SK-N-SH (cell line): Measurements from ENCODE around the gene LIN37. TPM values are rescaled to one million over a fixed set of nuclear protein-coding genes. Genes with fewer than 3 reads are reported as not detected.

Experiments used
- CTCF ChIA-PET: fragments of 300-600, 350-600 bp; formaldehyde crosslinking; extraction: SDS; loops from one replicate; lab custom pipeline; 2021; lab: Yijun Ruan, JAX
- POLR2A ChIA-PET: fragments of 350-600 bp; sonication (Branson Sonifier 250); formaldehyde crosslinking; extraction: SDS; loops from one replicate; lab custom pipeline; 2020; ENCODE audit warnings: antibody characterized with exemption, inconsistent platforms; lab: Yijun Ruan, JAX
- DNase-seq: peaks from one replicate; pipeline ENCODE4 v3.0.0; 2012
- H2AFZ ChIP-seq: fragments of 200-600 bp; sonication (generic); 2 replicates; pipeline ENCODE4 v1.8.1; 2016; ENCODE audit warnings: antibody characterized with exemption, mild to moderate bottlenecking, low read depth
- H3F3A ChIP-seq: fragments of 200-600 bp; sonication (generic); replicated peaks from 2 replicates; pipeline ENCODE3; 2016; ENCODE audit warnings: antibody characterized with exemption, mild to moderate bottlenecking; ENCODE audit not compliant: insufficient read depth
- H3K27ac ChIP-seq, 2 experiments: fragments of 200-500 bp in 1 of 2; fragments of 200-600 bp in 1 of 2; sonication (Bioruptor generic) in 1 of 2; sonication (generic), shearing (Covaris generic) in 1 of 2; 2 replicates each; pipeline versions ENCODE4 v1.5.1 to v1.6.1; 2014 to 2016; ENCODE audit warnings: low read depth in 2 of 2, inconsistent platforms in 1 of 2, low read length in 1 of 2, mild to moderate bottlenecking in 1 of 2, mixed read lengths in 1 of 2
- H3K27me3 ChIP-seq: fragments of 200-600 bp; sonication (generic), shearing (Covaris generic); 2 replicates; pipeline ENCODE4 v1.6.1; 2016; ENCODE audit warnings: mixed run types; ENCODE audit not compliant: insufficient read depth
- H3K36me3 ChIP-seq, 2 experiments: fragments of 200-500 bp in 1 of 2; fragments of 200-600 bp in 1 of 2; sonication (Bioruptor generic) in 1 of 2; sonication (generic) in 1 of 2; replicated peaks in 1 of 2; 2 replicates each; pipeline versions ENCODE3 to v1.5.1; 2014 to 2016; ENCODE audit warnings: low read length in 1 of 2, mild to moderate bottlenecking in 1 of 2; ENCODE audit not compliant: insufficient read depth in 2 of 2, control insufficient read depth in 1 of 2
- H3K4me1 ChIP-seq, 2 experiments: fragments of 200-500 bp in 1 of 2; fragments of 200-600 bp in 1 of 2; sonication (Bioruptor generic) in 1 of 2; sonication (generic), shearing (Covaris generic) in 1 of 2; 2 replicates each; pipeline versions ENCODE4 v1.5.1 to v1.6.1; 2014 to 2016; ENCODE audit warnings: low read depth in 1 of 2, low read length in 1 of 2, mixed run types in 1 of 2; ENCODE audit not compliant: insufficient read depth in 2 of 2, control insufficient read depth in 1 of 2
- H3K4me2 ChIP-seq: fragments of 200-600 bp; sonication (generic), shearing (Covaris generic); 2 replicates; pipeline ENCODE4 v1.6.1; 2017; ENCODE audit warnings: mixed run types
- H3K4me3 ChIP-seq, 2 experiments: fragments of 200-500 bp in 1 of 2; fragments of 200-600 bp in 1 of 2; sonication (Bioruptor generic) in 1 of 2; sonication (generic), shearing (Covaris generic) in 1 of 2; 2 replicates each; pipeline versions ENCODE4 v1.5.1 to v1.8.1; 2014 to 2016; ENCODE audit warnings: low read depth in 2 of 2, inconsistent platforms in 1 of 2, low read length in 1 of 2, mild to moderate bottlenecking in 1 of 2, mixed read lengths in 1 of 2, moderate library complexity in 1 of 2
- H3K79me2 ChIP-seq: fragments of 200-600 bp; sonication (generic); 2 replicates; pipeline ENCODE4 v1.8.1; 2017; ENCODE audit warnings: mild to moderate bottlenecking; ENCODE audit not compliant: insufficient read depth
- H3K9ac ChIP-seq: fragments of 200-600 bp; sonication (generic); 2 replicates; pipeline ENCODE4 v1.6.1; 2017; ENCODE audit warnings: mixed run types
- H3K9me2 ChIP-seq: fragments of 200-600 bp; sonication (generic); 2 replicates; pipeline ENCODE4 v1.6.1; 2017; ENCODE audit warnings: mixed run types
- H3K9me3 ChIP-seq: fragments of 200-600 bp; sonication (generic); 2 replicates; pipeline ENCODE4 v1.6.1; 2017; ENCODE audit warnings: mixed run types, mild to moderate bottlenecking, moderate library complexity
- H4K20me1 ChIP-seq: fragments of 200-600 bp; sonication (generic); 2 replicates; pipeline ENCODE4 v1.6.1; 2017; ENCODE audit warnings: mild to moderate bottlenecking, mixed run types; ENCODE audit not compliant: insufficient read depth
- EZH2phosphoT487 ChIP-seq: fragments of 200-600 bp; sonication (generic); IDR thresholded peaks from 2 replicates; pipeline ENCODE4 v1.6.1; 2017; ENCODE audit warnings: low read depth, mixed run types, mild to moderate bottlenecking, antibody characterized with exemption, moderate library complexity, borderline replicate concordance
- FOSL2 ChIP-seq: IDR thresholded peaks from 2 replicates; pipeline ENCODE4 v1.4.0; 2012; ENCODE audit warnings: low read depth, mild to moderate bottlenecking, moderate library complexity, borderline replicate concordance
- GATA2 ChIP-seq: sonication (generic); formaldehyde crosslinking; IDR thresholded peaks from 2 replicates; pipeline ENCODE4 v1.5.0; 2020; ENCODE audit warnings: mild to moderate bottlenecking, missing genetic modification reagents
- NFIC ChIP-seq: IDR thresholded peaks from 2 replicates; pipeline ENCODE4 v1.4.0; 2012; ENCODE audit warnings: borderline replicate concordance
- PBX3 ChIP-seq: IDR thresholded peaks from 2 replicates; pipeline ENCODE4; 2012
- RAD21 ChIP-seq: IDR thresholded peaks from 2 replicates; pipeline ENCODE4 v1.6.1; 2012; ENCODE audit warnings: mild to moderate bottlenecking, low read length
- RCOR1 ChIP-seq: fragments of 150-350 bp; IDR thresholded peaks from 2 replicates; pipeline ENCODE4 v1.6.1; 2017; ENCODE audit warnings: antibody characterized with exemption, low read length
- RXRA ChIP-seq: IDR thresholded peaks from 2 replicates; pipeline ENCODE4 v1.4.0; 2012; ENCODE audit warnings: low read depth, mild to moderate bottlenecking, borderline replicate concordance
- SMC3 ChIP-seq: IDR thresholded peaks from 2 replicates; pipeline ENCODE4 v1.6.1; 2012; ENCODE audit warnings: low read depth, low read length, improper control_type of control experiment
- TEAD4 ChIP-seq: IDR thresholded peaks from 2 replicates; pipeline ENCODE4 v1.4.0; 2012; ENCODE audit warnings: mild to moderate bottlenecking, borderline replicate concordance; ENCODE audit not compliant: insufficient read depth
- YY1 ChIP-seq: IDR thresholded peaks from 2 replicates; pipeline ENCODE4 v1.4.0; 2012; ENCODE audit warnings: low read depth, mild to moderate bottlenecking
- WGBS: methylation state at CpG from one replicate; pipeline ENCODE4 v1.1.6; 2017; ENCODE audit warnings: low lambda C conversion rate; 5-methylcytosine and 5-hydroxymethylcytosine counted together
- polyA plus RNA-seq, 3 experiments: library from polyadenylated mRNA; depleted of rRNA; stranded (reverse); fragments of >200 nt; gene quantifications; 2 replicates each; pipeline ENCODE4 v1.2.3, GENCODE V29; 2012
- TF ChIP-seq, protein P1 (sequence below): IDR thresholded peaks from 2 replicates; pipeline ENCODE4 v1.6.1; 2012; ENCODE audit warnings: mild to moderate bottlenecking, low read depth, low read length, moderate library complexity
- TF ChIP-seq, protein P2 (sequence below): IDR thresholded peaks from 2 replicates; pipeline ENCODE4 v1.4.0; 2012; ENCODE audit warnings: low read depth, borderline replicate concordance
- TF ChIP-seq, protein P3 (sequence below): fragments of 150-350 bp; IDR thresholded peaks from 2 replicates; pipeline ENCODE4 v1.6.1; 2016; ENCODE audit warnings: mild to moderate bottlenecking, low read depth, low read length

The LIN37 gene
- polyA plus RNA-seq, 1 of the 3 experiments (the other 2 are of a cell fraction) = 21.1 TPM

DNA sequence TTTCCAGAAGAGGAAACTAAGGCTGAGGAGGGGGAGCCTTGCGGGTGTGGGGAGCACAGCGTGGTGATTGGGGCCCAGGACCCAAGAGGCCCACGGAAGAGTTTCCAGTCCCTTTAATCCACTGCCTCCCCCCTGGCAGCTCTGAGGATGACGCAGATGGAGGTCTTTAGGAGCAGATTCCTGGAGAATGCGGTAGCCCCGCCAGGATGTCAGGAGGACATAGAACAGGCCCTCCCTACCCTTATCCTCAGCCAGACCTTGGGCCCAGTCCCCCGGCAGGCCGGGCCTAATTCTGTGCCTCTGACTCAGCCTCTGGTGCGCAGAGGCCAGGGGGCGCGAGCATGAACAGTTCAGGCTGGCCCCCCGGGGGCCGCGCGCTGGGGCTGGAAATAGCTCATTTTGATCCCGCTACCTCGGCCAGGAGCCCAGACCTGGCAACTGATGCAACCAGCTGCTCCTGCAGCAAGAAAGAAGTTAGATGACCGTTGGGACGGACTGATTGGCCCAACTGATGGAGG, 8.9 kb downstream of the LIN37 start (continued):
- TF ChIP-seq, protein P1, sequence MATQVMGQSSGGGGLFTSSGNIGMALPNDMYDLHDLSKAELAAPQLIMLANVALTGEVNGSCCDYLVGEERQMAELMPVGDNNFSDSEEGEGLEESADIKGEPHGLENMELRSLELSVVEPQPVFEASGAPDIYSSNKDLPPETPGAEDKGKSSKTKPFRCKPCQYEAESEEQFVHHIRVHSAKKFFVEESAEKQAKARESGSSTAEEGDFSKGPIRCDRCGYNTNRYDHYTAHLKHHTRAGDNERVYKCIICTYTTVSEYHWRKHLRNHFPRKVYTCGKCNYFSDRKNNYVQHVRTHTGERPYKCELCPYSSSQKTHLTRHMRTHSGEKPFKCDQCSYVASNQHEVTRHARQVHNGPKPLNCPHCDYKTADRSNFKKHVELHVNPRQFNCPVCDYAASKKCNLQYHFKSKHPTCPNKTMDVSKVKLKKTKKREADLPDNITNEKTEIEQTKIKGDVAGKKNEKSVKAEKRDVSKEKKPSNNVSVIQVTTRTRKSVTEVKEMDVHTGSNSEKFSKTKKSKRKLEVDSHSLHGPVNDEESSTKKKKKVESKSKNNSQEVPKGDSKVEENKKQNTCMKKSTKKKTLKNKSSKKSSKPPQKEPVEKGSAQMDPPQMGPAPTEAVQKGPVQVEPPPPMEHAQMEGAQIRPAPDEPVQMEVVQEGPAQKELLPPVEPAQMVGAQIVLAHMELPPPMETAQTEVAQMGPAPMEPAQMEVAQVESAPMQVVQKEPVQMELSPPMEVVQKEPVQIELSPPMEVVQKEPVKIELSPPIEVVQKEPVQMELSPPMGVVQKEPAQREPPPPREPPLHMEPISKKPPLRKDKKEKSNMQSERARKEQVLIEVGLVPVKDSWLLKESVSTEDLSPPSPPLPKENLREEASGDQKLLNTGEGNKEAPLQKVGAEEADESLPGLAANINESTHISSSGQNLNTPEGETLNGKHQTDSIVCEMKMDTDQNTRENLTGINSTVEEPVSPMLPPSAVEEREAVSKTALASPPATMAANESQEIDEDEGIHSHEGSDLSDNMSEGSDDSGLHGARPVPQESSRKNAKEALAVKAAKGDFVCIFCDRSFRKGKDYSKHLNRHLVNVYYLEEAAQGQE = peak; percentile 32; the same call in 1 of the 2 replicates
- no peak for TF ChIP-seq RAD21
- peak; percentile 88 for TF ChIP-seq PBX3
- TF ChIP-seq, protein P2, sequence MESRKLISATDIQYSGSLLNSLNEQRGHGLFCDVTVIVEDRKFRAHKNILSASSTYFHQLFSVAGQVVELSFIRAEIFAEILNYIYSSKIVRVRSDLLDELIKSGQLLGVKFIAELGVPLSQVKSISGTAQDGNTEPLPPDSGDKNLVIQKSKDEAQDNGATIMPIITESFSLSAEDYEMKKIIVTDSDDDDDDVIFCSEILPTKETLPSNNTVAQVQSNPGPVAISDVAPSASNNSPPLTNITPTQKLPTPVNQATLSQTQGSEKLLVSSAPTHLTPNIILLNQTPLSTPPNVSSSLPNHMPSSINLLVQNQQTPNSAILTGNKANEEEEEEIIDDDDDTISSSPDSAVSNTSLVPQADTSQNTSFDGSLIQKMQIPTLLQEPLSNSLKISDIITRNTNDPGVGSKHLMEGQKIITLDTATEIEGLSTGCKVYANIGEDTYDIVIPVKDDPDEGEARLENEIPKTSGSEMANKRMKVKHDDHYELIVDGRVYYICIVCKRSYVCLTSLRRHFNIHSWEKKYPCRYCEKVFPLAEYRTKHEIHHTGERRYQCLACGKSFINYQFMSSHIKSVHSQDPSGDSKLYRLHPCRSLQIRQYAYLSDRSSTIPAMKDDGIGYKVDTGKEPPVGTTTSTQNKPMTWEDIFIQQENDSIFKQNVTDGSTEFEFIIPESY = no peak
- TF ChIP-seq GATA2 = no peak
- no peak for TF ChIP-seq SMC3
- peak; percentile 14; the same call in 1 of the 2 replicates for TF ChIP-seq NFIC
- TF ChIP-seq, all 33 proteins: peak for 11

- H3K9ac ChIP-seq = peak within 1 kb of the TSS; percentile 100
- POLR2A ChIA-PET = interaction anchor here (0.8 to 1.7 kb wide), 6 partner anchors 9 to 112 kb away, joined by 3 to 11 read pairs (median 4); partner anchors contain the start of genes LIN37, PSENEN and U2AF1L4
- peak; percentile 80 for TF ChIP-seq YY1
- TF ChIP-seq TEAD4 = no peak
- TF ChIP-seq RXRA = no peak
- TF ChIP-seq SMC3 = no peak
- no peak for TF ChIP-seq EZH2phosphoT487
- no peak for TF ChIP-seq RAD21
- TF ChIP-seq PBX3 = peak; percentile 99
- TF ChIP-seq GATA2 = no peak
- no peak; the same call in 1 of the 2 replicates for TF ChIP-seq RCOR1
- no peak for TF ChIP-seq FOSL2
- TF ChIP-seq, protein P3, sequence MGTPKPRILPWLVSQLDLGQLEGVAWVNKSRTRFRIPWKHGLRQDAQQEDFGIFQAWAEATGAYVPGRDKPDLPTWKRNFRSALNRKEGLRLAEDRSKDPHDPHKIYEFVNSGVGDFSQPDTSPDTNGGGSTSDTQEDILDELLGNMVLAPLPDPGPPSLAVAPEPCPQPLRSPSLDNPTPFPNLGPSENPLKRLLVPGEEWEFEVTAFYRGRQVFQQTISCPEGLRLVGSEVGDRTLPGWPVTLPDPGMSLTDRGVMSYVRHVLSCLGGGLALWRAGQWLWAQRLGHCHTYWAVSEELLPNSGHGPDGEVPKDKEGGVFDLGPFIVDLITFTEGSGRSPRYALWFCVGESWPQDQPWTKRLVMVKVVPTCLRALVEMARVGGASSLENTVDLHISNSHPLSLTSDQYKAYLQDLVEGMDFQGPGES = peak; percentile 97
- TF ChIP-seq, protein P2 = peak; percentile 93
Observed at GRCh38 chr19:35757749-35758608, 9.6 kb downstream of the LIN37 start, which contains the start of gene PROSER3. Gene PROSER3, plus strand, starts transcription at chr19:35758176. Its CDS starts 40 bp downstream, at chr19:35758216.

More at GRCh38 chr19:35757749-35758608, 9.6 kb downstream of the LIN37 start, which contains the start of gene PROSER3:
- Histone ChIP-seq H3K4me1 (peaks cover 7 to 19% of the 10 kb centered on the region in 2 experiments; a peak in 3 of 4 replicates), H3K9me3 (no peaks in the 10 kb centered on the region), H3K9me2 (no peaks in the 10 kb centered on the region), H4K20me1 (peaks cover 4% of the 10 kb centered on the region), H3K27me3 (no peaks in the 10 kb centered on the region), H3K4me2 (peak within 1 kb of the TSS; percentile 95), H3K4me3 (peak within 1 kb of the TSS; percentile 87 to 99), H3K36me3 (peaks cover 15 to 33% of the 10 kb centered on the region in 2 experiments), H3K27ac (peak within 1 kb of the TSS; percentile 95 to 98), H3F3A (peaks cover 10% of the 10 kb centered on the region), H3K79me2 (peaks cover 27% of the 10 kb centered on the region), H2AFZ (peak within 1 kb of the TSS; percentile 94)
- WGBS = 0% methylated on average over 41 of the region's 53 CpGs
- peak; percentile 97 for DNase-seq
- CTCF ChIA-PET = interaction anchor here (1.5 kb wide), 1 partner anchor 13 kb away, joined by 5 read pairs; the partner anchor contains the start of genes PSENEN and U2AF1L4
